ENCODE results near the gene PRDM15. TPM values are rescaled to one million over a fixed set of nuclear protein-coding genes. Genes with fewer than 3 reads are reported as not detected.

Gene PRDM15
- total RNA-seq, 6 experiments from 2014 or later = 3.4 to 4.9 (median 4.0) TPM

GRCh38 chr21:41863439-41863740 is 15.8 kb downstream of the PRDM15 start:
- Mint-ChIP-seq H3K4me1 (ENCODE audit: low read depth) (peaks cover 22% of the 10 kb centered on the region), H3K27me3 (ENCODE audit: insufficient read depth) (peaks cover 1% of the 10 kb centered on the region; the same call in 1 of the 2 replicates), H3K27ac (peak overlapping the region; percentile 72), H3K4me3 (peak overlapping the region; percentile 14; the same call in 1 of the 2 replicates), H3K9me3 (no peaks in the 10 kb centered on the region), H3K36me3 (ENCODE audit: low read depth) (no peaks in the 10 kb centered on the region)
- no peak for TF ChIP-seq CTCF (IDR thresholded peaks at IDR 0.05)
- DNase-seq = no peak

GRCh38 chr21:41861987-41862386 is 17.2 kb downstream of the PRDM15 start:
- Mint-ChIP-seq H3K9me3 (no peaks in the 10 kb centered on the region), H3K36me3 (ENCODE audit: low read depth) (peaks cover 4% of the 10 kb centered on the region; the same call in 1 of the 2 replicates), H3K27ac (no peak overlapping the region), H3K4me1 (ENCODE audit: low read depth) (peaks cover 17% of the 10 kb centered on the region), H3K27me3 (ENCODE audit: insufficient read depth) (peaks cover 1% of the 10 kb centered on the region; the same call in 1 of the 2 replicates), H3K4me3 (no peak overlapping the region)
- TF ChIP-seq CTCF (IDR thresholded peaks at IDR 0.05) = peak; percentile 35; the same call in 1 of the 2 replicates
- no peak for DNase-seq

- Mint-ChIP-seq H3K9me3 (no peaks in the 10 kb centered on the region), H3K27ac (no peak overlapping the region; the same call in 1 of the 2 replicates), H3K4me3 (no peak overlapping the region), H3K4me1 (ENCODE audit: low read depth) (peaks cover 17% of the 10 kb centered on the region), H3K36me3 (ENCODE audit: low read depth) (peaks cover 9% of the 10 kb centered on the region; the same call in 1 of the 2 replicates), H3K27me3 (ENCODE audit: insufficient read depth) (peaks cover 1% of the 10 kb centered on the region; the same call in 1 of the 2 replicates)
- no peak for TF ChIP-seq CTCF (IDR thresholded peaks at IDR 0.05)
- no peak for DNase-seq
Measured at GRCh38 chr21:41861255-41861654, 17.9 kb downstream of the PRDM15 start.

GRCh38 chr21:41859297-41859980 is 19.7 kb downstream of the PRDM15 start:
- H3K27me3 Mint-ChIP-seq (ENCODE audit: insufficient read depth) = peaks cover 1% of the 10 kb centered on the region; the same call in 1 of the 2 replicates
- H3K27ac Mint-ChIP-seq = no peak overlapping the region
- no peaks in the 10 kb centered on the region for H3K9me3 Mint-ChIP-seq
- no peak for TF ChIP-seq CTCF (IDR thresholded peaks at IDR 0.05)
- peaks cover 14% of the 10 kb centered on the region; the same call in 1 of the 2 replicates for H3K36me3 Mint-ChIP-seq (ENCODE audit: low read depth)
- no peak for DNase-seq
- peaks cover 17% of the 10 kb centered on the region for H3K4me1 Mint-ChIP-seq (ENCODE audit: low read depth)
- no peak overlapping the region for H3K4me3 Mint-ChIP-seq

GRCh38 chr21:41858466-41859296 is 20.5 kb downstream of the PRDM15 start:
- H3K36me3 Mint-ChIP-seq (ENCODE audit: low read depth) = peaks cover 15% of the 10 kb centered on the region; the same call in 1 of the 2 replicates
- TF ChIP-seq CTCF (IDR thresholded peaks at IDR 0.05) = no peak
- H3K9me3 Mint-ChIP-seq = no peaks in the 10 kb centered on the region
- peaks cover 1% of the 10 kb centered on the region; the same call in 1 of the 2 replicates for H3K27me3 Mint-ChIP-seq (ENCODE audit: insufficient read depth)
- H3K4me1 Mint-ChIP-seq (ENCODE audit: low read depth) = peaks cover 13% of the 10 kb centered on the region
- no peak overlapping the region for H3K4me3 Mint-ChIP-seq
- no peak overlapping the region for H3K27ac Mint-ChIP-seq
- no peak for DNase-seq

Data from HFFc6 (cell line).